Transverse colon (tissue), 3 donors: Measurements from ENCODE around the gene MRS2.

Experiments used
- CTCF ChIP-seq, 5 experiments: fragments of 200-600 bp in 3 of 5; fragments of 450-650 bp in 2 of 5; sonication (generic) in 3 of 5; IDR thresholded peaks; 1 replicate in 2 of 5; 2 replicates in 3 of 5; pipeline ENCODE4 v1.5.1; 2016 to 2017; ENCODE audit warnings: antibody characterized with exemption in 5 of 5, inconsistent platforms in 3 of 5, mild to moderate bottlenecking in 2 of 5, moderate library complexity in 1 of 5
- POLR2A ChIP-seq: fragments of 450-650 bp; IDR thresholded peaks from one replicate; pipeline ENCODE4 v1.6.1; 2016; ENCODE audit warnings: antibody characterized with exemption, mild to moderate bottlenecking, moderate library complexity

- peak; percentile 58 to 75 (median 70) for TF ChIP-seq CTCF (IDR thresholded peaks at IDR 0.05)
- no peak for TF ChIP-seq POLR2A
Measured at GRCh38 chr6:24431045-24431451, 28.3 kb downstream of the MRS2 start.
